Fibroblast of the aortic adventitia (primary cell): Measurements from ENCODE around the gene RNU7-1. TPM values are rescaled to one million over a fixed set of nuclear protein-coding genes. Genes with fewer than 3 reads are reported as not detected.

Source experiments
- DNase-seq: peaks from one replicate; pipeline ENCODE4 v3.0.0-alpha.2; 2010; ENCODE audit warnings: low read depth
- H3K4me3 ChIP-seq: 2 replicates; pipeline ENCODE4 v1.5.1; 2011; ENCODE audit warnings: low read depth, mild to moderate bottlenecking, control low read depth, low read length, moderate library complexity
- CTCF ChIP-seq: IDR thresholded peaks from 2 replicates; pipeline ENCODE4 v1.5.1; 2011; ENCODE audit warnings: mild to moderate bottlenecking, low read length, control low read depth, inconsistent platforms; ENCODE audit not compliant: insufficient read depth
- total RNA-seq: library from RNA; depleted of rRNA; stranded (reverse); fragments of >200 nt; gene quantifications from 2 replicates; pipeline ENCODE4 v1.2.3, GENCODE V29; 2012; ENCODE audit warnings: low replicate concordance

RNU7-1 gene
- total RNA-seq, 1 donor = not detected

- no peak for TF ChIP-seq CTCF
- no peak overlapping the region for H3K4me3 ChIP-seq
- no peak for DNase-seq
These were observed 4.5 kb upstream of the RNU7-1 start for GRCh38 chr12:6939191-6939540.

GRCh38 chr12:6941267-6941666 is 2.3 kb upstream of the RNU7-1 start:
- no peak for DNase-seq
- no peak for TF ChIP-seq CTCF
- no peak overlapping the region for H3K4me3 ChIP-seq

- DNase-seq = no peak
These were observed 1.8 kb upstream of the RNU7-1 start for GRCh38 chr12:6941782-6942181.

GRCh38 chr12:6942331-6942665 is 1.3 kb upstream of the RNU7-1 start:
- DNase-seq = no peak
- H3K4me3 ChIP-seq = no peak overlapping the region
- no peak for TF ChIP-seq CTCF

More at GRCh38 chr12:6941782-6942181, 1.8 kb upstream of the RNU7-1 start:
- no peak for TF ChIP-seq CTCF
- H3K4me3 ChIP-seq = no peak overlapping the region

GRCh38 chr12:6943389-6943721 is 261 bp upstream of the RNU7-1 start:
- no peak for TF ChIP-seq CTCF
- peak overlapping the region; percentile 84 for H3K4me3 ChIP-seq
- peak; percentile 96 for DNase-seq

- peak overlapping the region; percentile 84 for H3K4me3 ChIP-seq
- TF ChIP-seq CTCF = peak; percentile 85
- peak; percentile 94 for DNase-seq
These were observed 968 bp downstream of the RNU7-1 start for GRCh38 chr12:6944381-6945186.

- no peak for DNase-seq
- peak overlapping the region; percentile 10 for H3K4me3 ChIP-seq
- TF ChIP-seq CTCF = no peak
These were observed 2.0 kb downstream of the RNU7-1 start for GRCh38 chr12:6945613-6946012.
